Measurements from ENCODE around the gene CAV1. TPM values are rescaled to one million over a fixed set of nuclear protein-coding genes. Genes with fewer than 3 reads are reported as not detected.

The CAV1 gene
- polyA plus RNA-seq, 1 donor from 2014 or later = not detected

DNA sequence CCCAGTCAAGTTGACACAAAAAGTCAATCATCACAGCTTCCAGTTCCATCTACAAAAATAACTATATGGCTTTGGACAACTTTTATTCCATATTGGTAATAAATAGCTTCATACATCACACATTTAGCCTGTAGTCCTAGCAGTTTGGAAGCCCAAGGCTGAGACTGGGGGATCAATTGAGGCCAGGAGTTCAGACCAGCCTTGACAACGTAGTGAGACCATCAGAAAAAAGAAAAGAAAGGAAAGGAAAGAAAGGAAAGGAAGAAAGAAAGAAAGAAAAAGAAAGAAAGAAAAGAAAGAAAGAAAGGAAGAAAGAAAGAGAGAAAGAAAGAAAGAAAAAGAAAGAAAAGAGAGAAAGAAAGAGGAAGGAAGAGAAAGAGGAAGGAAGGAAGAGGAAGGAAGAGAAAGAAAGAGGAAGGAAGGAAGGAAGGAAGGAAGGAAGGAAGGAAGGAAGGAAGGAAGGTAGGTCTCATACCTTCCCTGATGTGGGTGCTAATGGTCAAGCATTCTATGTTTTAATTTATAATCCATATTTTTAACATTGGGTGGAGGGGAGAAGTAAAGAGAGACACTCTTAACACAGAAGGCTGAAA, 37.8 kb downstream of the CAV1 start:
- TF ChIP-seq, protein P1, sequence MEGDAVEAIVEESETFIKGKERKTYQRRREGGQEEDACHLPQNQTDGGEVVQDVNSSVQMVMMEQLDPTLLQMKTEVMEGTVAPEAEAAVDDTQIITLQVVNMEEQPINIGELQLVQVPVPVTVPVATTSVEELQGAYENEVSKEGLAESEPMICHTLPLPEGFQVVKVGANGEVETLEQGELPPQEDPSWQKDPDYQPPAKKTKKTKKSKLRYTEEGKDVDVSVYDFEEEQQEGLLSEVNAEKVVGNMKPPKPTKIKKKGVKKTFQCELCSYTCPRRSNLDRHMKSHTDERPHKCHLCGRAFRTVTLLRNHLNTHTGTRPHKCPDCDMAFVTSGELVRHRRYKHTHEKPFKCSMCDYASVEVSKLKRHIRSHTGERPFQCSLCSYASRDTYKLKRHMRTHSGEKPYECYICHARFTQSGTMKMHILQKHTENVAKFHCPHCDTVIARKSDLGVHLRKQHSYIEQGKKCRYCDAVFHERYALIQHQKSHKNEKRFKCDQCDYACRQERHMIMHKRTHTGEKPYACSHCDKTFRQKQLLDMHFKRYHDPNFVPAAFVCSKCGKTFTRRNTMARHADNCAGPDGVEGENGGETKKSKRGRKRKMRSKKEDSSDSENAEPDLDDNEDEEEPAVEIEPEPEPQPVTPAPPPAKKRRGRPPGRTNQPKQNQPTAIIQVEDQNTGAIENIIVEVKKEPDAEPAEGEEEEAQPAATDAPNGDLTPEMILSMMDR (IDR thresholded peaks at IDR 0.05; ENCODE audit: poor library complexity, severe bottlenecking) = no peak
- TF ChIP-seq, protein P2, sequence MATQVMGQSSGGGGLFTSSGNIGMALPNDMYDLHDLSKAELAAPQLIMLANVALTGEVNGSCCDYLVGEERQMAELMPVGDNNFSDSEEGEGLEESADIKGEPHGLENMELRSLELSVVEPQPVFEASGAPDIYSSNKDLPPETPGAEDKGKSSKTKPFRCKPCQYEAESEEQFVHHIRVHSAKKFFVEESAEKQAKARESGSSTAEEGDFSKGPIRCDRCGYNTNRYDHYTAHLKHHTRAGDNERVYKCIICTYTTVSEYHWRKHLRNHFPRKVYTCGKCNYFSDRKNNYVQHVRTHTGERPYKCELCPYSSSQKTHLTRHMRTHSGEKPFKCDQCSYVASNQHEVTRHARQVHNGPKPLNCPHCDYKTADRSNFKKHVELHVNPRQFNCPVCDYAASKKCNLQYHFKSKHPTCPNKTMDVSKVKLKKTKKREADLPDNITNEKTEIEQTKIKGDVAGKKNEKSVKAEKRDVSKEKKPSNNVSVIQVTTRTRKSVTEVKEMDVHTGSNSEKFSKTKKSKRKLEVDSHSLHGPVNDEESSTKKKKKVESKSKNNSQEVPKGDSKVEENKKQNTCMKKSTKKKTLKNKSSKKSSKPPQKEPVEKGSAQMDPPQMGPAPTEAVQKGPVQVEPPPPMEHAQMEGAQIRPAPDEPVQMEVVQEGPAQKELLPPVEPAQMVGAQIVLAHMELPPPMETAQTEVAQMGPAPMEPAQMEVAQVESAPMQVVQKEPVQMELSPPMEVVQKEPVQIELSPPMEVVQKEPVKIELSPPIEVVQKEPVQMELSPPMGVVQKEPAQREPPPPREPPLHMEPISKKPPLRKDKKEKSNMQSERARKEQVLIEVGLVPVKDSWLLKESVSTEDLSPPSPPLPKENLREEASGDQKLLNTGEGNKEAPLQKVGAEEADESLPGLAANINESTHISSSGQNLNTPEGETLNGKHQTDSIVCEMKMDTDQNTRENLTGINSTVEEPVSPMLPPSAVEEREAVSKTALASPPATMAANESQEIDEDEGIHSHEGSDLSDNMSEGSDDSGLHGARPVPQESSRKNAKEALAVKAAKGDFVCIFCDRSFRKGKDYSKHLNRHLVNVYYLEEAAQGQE (IDR thresholded peaks at IDR 0.05; ENCODE audit: borderline replicate concordance) = no peak
- TF ChIP-seq EP300 (conservative IDR thresholded peaks at IDR 0.05; ENCODE audit: poor library complexity, severe bottlenecking) = no peak
- no peak for TF ChIP-seq TAF1 (IDR thresholded peaks at IDR 0.05; ENCODE audit: low read depth)
- no peak for TF ChIP-seq SMC3 (conservative IDR thresholded peaks at IDR 0.05; ENCODE audit: poor library complexity)
- no peak for TF ChIP-seq POLR2AphosphoS5 (IDR thresholded peaks at IDR 0.05)
- Histone ChIP-seq H3K79me2 (replicated peaks; ENCODE audit: insufficient read depth, low read length) (no peaks in the 10 kb centered on the region), H3K27ac (ENCODE audit: low read length) (no peak overlapping the region), H3K36me3 (ENCODE audit: insufficient read depth, low read length) (no peaks in the 10 kb centered on the region), H2AFZ (ENCODE audit: low read depth, low read length) (no peak overlapping the region), H3K4me2 (ENCODE audit: low read length) (no peak overlapping the region), H3F3A (ENCODE audit: insufficient read depth, low read length, poor library complexity, severe bottlenecking) (no peaks in the 10 kb centered on the region), H3K9ac (ENCODE audit: low read length) (no peak overlapping the region), H3K9me2 (ENCODE audit: insufficient read depth, low read length) (no peaks in the 10 kb centered on the region), H3K27me3 (ENCODE audit: insufficient read depth, low read depth, low read length) (no peaks in the 10 kb centered on the region), H3K4me3 (ENCODE audit: low read length) (no peak overlapping the region), H4K20me1 (ENCODE audit: insufficient read depth) (no peaks in the 10 kb centered on the region), H3K9me3 (ENCODE audit: low read length) (no peaks in the 10 kb centered on the region)

DNA sequence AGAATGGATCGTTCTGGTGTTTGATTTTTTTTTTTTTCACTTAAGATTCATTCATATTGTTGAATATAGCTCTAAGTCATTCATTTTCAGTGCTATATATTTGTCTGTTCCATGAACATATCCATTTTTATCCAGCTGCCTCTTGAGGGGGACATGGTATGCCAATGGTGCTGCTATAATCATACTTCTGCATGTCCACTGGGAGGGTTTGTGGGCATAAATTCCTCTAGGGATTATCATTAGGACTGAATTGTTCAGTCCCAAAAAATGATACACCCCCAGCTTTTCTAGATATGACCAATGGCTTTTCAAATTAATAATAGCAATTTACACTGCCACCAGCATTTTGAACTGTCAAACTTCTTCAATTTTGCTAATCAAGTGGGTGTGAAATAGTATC, 41.1 kb downstream of the CAV1 start:
- Histone ChIP-seq H2AFZ (ENCODE audit: low read depth, low read length) (no peak overlapping the region), H4K20me1 (ENCODE audit: insufficient read depth) (no peaks in the 10 kb centered on the region), H3K4me2 (ENCODE audit: low read length) (no peak overlapping the region), H3F3A (ENCODE audit: insufficient read depth, low read length, poor library complexity, severe bottlenecking) (no peaks in the 10 kb centered on the region), H3K9me2 (ENCODE audit: insufficient read depth, low read length) (no peaks in the 10 kb centered on the region), H3K27ac (ENCODE audit: low read length) (no peak overlapping the region), H3K36me3 (ENCODE audit: insufficient read depth, low read length) (no peaks in the 10 kb centered on the region), H3K9ac (ENCODE audit: low read length) (no peak overlapping the region), H3K4me3 (ENCODE audit: low read length) (no peak overlapping the region), H3K79me2 (replicated peaks; ENCODE audit: insufficient read depth, low read length) (no peaks in the 10 kb centered on the region), H3K9me3 (ENCODE audit: low read length) (no peaks in the 10 kb centered on the region), H3K27me3 (ENCODE audit: insufficient read depth, low read depth, low read length) (no peaks in the 10 kb centered on the region)
- TF ChIP-seq SMC3 (conservative IDR thresholded peaks at IDR 0.05; ENCODE audit: poor library complexity) (no peak), EP300 (conservative IDR thresholded peaks at IDR 0.05; ENCODE audit: poor library complexity, severe bottlenecking) (no peak), EZH2 (IDR thresholded peaks at IDR 0.05; ENCODE audit: borderline replicate concordance, insufficient read depth, low read length, poor library complexity, severe bottlenecking) (no peak), POLR2AphosphoS5 (IDR thresholded peaks at IDR 0.05) (no peak), RAD21 (conservative IDR thresholded peaks at IDR 0.05) (no peak), TAF1 (IDR thresholded peaks at IDR 0.05; ENCODE audit: low read depth) (no peak)
- TF ChIP-seq, protein P2 (IDR thresholded peaks at IDR 0.05; ENCODE audit: borderline replicate concordance) = no peak
